ENCODE data around the gene PPDPF.
A peak's percentile ranks its signal among the peaks of the same experiment; 100 is the strongest.

Gene PPDPF

GRCh38 chr20:63483834-63484233 is 36.7 kb upstream of the PPDPF start:
- TF ChIP-seq CTCF (conservative IDR thresholded peaks at IDR 0.05; ENCODE audit: low read depth, low read length): peak; percentile 10
- no peak overlapping the region for H3K4me3 ChIP-seq (ENCODE audit: low read length)
- no peak for DNase-seq (ENCODE audit: low read depth)

- TF ChIP-seq CTCF (conservative IDR thresholded peaks at IDR 0.05; ENCODE audit: low read depth, low read length): no peak
- no peak overlapping the region for H3K4me3 ChIP-seq (ENCODE audit: low read length)
- no peak for DNase-seq (ENCODE audit: low read depth)
Observed at GRCh38 chr20:63484236-63484635, 36.3 kb upstream of the PPDPF start.

- DNase-seq (ENCODE audit: low read depth): no peak
- no peak for TF ChIP-seq CTCF (conservative IDR thresholded peaks at IDR 0.05; ENCODE audit: low read depth, low read length)
- H3K4me3 ChIP-seq (ENCODE audit: low read length): no peak overlapping the region
Observed at GRCh38 chr20:63484651-63485403, 35.7 kb upstream of the PPDPF start.

GRCh38 chr20:63486300-63486855 is 34.2 kb upstream of the PPDPF start:
- no peak for TF ChIP-seq CTCF (conservative IDR thresholded peaks at IDR 0.05; ENCODE audit: low read depth, low read length)
- no peak overlapping the region for H3K4me3 ChIP-seq (ENCODE audit: low read length)
- DNase-seq (ENCODE audit: low read depth): no peak

- no peak for TF ChIP-seq CTCF (conservative IDR thresholded peaks at IDR 0.05; ENCODE audit: low read depth, low read length)
Observed at GRCh38 chr20:63487116-63487764, 33.3 kb upstream of the PPDPF start.

GRCh38 chr20:63487781-63488241 is 32.8 kb upstream of the PPDPF start:
- TF ChIP-seq CTCF (conservative IDR thresholded peaks at IDR 0.05; ENCODE audit: low read depth, low read length): no peak
- no peak for DNase-seq (ENCODE audit: low read depth)
- no peak overlapping the region for H3K4me3 ChIP-seq (ENCODE audit: low read length)

More at GRCh38 chr20:63487116-63487764, 33.3 kb upstream of the PPDPF start:
- H3K4me3 ChIP-seq (ENCODE audit: low read length): no peak overlapping the region
- DNase-seq (ENCODE audit: low read depth): no peak

All from retinal pigment epithelial cell (primary cell).